HG03066 (cell line): ENCODE measurements around the gene LRP6.

ENCODE experiments used
- ATAC-seq: cut with Tn5 transposase; IDR thresholded peaks from one replicate; pipeline ENCODE4 v1.9.1; 2021; ENCODE audit warnings: low read depth; ENCODE audit not compliant: unreplicated experiment

Gene LRP6

DNA sequence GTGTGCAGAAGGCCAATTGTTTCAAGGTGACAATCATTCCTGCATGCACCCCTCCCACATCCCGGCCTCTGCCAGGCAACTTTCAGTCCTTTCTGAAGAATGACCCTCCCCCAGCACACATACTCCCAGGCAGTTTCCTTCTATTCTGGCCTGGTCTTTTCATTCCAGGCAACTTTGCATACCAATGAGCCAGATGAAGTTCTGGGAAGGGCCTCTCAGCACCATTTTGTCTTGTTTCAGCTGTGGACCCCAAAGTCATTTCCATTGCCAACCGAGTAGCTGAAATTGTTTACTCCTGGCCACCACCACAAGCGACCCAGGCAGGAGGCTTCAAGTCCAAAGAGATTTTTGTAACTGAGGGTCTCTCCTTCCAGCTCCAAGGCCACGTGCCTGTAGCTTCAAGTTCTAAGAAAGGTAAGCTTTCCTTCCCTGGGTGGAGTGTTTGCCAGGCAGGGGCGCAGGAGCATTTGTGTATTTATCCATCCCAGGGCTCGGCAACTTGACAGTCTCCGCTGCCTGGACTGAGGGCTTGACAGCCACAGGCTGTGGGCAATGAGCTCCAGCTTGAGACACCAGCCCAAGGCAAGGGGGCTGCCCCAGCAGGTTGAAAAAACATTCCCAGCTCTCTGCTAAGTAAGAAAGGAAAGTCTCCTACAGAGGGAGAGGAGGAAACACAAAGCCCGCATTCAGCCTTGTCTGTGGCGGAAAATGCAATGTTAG is 179.7 kb downstream of the LRP6 start:
- no peak for ATAC-seq

DNA sequence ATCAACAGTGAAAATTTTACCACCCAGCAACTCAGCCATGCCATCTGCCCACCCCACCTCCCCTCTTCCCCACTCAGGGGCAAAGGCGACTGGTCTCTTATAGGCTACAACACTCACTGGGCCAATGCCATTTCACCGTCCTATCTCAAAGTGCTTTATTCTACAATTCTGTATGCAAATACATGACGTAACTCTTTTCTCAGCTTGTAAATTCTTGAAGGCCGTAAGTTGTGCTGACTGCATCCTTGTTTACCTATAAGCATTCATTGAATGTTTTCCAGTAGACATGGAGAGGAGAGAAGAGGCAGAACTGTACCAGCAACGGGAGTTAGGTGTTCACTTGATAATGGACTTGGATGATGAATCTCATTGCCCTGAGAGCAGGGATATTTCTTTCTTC is 180.5 kb downstream of the LRP6 start:
- no peak for ATAC-seq

DNA sequence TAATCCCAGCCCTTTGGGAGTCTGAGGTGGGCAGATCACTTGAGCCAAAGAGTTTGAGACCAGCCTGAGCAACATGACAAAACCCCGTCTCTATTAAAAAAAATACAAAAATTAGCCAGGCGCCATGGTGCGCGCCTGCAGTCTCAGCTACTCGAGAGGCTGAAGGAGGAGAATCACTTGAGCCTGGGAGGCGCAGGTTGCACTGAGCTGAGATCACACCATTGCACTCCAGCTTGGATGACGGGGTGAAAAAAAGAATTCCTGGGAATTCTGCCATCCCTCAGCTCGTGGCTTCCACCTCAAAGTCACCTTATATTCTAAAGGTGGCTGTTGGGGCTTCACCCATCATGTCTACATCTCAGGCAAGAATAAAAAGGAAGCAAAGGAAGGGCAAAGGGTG is 183.2 kb downstream of the LRP6 start:
- no peak for ATAC-seq

DNA sequence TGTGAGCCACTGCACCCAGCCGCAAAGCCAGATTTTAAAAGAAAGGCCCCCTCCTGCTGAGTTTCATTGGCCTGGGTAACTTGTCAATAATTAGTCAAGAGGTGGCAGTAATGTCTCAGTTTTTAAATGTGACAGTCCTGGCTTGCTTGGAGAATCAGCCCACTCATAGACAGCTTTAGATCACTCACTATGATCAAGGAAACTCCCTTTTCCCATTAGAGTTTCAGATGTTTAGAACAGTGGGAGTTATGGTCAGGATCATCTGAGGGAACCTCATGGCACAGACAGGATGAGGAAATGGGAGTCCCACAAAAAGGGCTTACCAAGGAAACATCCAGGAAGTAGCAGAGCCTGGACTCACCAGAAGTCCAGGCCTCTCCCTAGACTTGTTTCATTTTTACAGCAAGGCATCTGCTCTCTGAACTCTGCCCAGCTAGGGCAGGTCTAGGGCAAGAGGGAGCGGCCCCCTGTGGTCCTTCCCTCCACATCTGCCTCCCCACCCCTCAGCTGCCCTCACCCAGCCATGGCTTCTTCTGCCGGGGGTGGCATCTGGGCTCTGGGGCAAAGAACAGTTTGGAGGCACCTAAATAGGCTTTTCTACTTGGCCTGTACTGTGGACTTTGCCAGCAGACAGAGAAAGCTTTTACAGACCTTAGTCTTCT is 184.9 kb downstream of the LRP6 start:
- ATAC-seq = no peak

DNA sequence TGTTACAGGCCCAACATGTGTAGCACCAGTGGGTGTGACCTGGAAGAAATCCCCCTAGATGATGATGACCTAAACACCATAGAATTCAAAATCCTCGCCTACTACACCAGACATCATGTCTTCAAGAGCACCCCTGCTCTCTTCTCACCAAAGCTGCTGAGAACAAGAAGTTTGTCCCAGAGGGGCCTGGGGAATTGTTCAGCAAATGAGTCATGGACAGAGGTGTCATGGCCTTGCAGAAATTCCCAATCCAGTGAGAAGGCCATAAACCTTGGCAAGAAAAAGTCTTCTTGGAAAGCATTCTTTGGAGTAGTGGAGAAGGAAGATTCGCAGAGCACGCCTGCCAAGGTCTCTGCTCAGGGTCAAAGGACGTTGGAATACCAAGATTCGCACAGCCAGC is 187.6 kb downstream of the LRP6 start:
- ATAC-seq = no peak

DNA sequence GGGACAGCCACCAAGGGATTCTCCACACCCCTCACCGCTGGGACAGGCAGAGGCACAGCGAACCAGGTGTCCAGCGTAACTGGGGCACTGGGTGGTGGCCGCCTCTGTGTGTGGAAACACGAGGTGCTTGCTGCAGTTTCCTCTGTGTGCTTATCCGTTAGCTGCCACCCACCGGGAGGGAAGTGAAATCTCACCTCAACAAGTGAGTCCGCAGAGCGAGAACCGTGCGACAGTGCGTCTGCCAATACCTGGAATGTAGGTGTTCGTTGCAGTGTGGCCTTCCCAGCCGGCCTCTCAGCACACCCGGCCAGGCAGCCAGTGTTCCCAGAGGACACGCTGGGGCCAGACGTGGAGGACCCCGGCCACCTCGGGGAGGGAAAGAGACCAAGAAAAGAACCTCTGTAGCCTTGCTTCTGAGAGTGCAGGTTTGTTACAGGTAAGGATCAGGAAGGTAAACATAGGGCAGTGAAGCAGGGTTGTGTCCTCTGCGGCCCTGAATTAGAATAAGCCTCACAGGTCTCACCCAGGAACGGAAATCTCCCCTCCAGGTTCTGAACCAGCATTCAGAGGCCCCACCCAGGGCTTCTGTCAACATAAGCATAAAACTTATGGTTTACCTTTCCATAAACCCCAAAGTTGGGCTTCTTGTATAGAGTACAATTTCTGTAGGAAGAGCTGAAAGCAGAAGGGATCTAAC is 194.6 kb downstream of the LRP6 start:
- no peak for ATAC-seq

DNA sequence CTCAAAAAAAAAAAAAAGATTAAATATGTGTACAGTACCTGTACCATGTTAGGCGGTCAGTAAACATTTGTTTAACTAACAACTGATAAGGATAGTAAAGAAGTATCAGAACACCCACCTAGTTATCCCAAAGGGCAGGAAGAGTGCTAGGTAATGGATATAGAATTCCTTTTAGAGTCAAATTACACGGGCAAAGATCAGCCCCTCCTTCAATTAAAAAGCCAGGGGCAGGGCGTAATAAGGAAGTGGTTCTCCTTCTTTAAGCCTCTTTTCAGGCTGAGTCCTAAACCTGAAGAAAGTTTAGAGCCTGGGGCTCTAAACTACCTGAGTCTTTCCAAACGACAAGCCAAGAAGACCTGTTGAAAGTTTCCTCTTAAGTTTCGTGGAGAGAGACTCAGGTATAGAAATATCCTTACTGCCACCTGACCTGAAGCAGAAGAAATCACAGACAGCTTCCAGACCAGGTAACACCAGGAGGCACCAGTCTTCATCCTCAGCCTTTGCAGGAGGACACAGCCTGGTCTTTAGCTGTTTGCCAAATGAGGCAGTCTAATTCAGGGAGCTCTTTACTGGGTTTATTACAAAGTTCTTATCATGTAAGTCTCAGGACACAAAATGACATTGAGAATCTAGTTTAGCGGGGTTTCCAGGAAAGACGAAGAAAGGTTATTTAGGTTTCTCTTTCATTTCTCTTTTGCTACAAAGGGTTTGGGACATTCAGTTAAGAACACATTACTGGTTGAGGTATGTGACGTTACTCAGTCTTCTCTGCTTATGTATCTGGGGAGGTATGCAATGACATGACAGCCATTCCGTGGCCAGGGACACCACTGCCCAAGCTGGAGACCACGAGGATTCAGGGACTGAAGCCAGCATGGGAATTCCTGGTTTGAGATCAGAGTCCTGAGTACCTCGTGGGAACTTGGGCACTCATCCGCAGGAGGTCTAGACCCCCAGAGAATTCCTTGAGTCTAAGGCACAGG is 195.9 kb downstream of the LRP6 start, which contains the start of gene BCL2L14:
Gene BCL2L14 (plus strand): TSS at position 266 of the 983 bp plus-strand sequence. CDS start 8,367 bp downstream, outside the sequence.
- no peak for ATAC-seq

DNA sequence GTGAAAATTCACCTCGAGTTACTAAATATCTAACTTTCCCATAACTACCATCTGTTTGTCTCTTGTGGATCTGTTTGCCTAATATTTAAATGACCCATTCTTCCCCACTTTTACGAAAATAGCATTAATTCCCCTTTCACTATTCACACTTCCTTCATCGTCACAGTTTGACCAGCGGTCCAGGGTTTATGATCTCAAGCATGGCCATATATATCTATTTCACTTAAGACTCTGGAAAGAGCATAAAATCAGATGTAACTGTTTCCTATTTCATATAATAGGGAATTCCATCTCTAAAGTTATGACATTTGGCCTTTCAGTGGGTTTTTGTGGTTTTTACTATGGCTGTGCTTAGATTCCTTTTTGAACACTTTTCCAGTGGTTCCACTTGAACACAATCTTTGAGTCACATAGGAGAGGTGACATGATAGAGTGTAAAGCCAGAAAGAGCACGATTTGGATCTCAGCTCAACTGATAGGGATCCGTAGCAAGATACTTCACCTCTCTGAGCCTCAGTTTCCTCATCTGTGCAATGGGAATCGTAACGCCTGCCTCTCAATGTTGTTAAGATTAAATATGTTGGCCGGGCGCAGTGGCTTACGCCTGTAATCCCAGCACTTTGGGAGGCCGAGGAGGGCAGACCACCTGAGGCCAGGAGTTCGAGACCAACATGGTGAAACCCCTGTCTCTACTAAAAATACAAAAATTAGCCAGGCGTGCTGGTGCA is 196.9 kb downstream of the LRP6 start:
- ATAC-seq = no peak

DNA sequence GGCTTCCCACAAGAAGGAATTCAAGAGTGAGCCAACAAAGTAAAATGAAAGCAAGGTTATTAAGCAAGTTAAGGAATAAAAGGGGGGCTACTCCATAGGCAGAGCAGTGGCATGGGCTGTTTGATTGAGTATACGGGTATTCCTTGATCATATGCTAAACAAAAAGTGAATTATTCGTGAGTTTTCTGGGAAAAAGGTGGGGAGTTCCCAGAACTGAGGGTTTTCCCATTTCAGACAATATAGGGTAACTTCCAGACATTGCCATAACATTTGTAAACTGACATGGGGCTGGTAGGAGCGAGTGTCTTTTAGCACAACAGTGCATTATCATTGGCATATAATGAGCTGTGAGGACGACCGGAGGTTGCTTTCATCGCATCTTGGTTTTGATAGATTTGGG is 198.1 kb downstream of the LRP6 start:
- no peak for ATAC-seq
